Measurements from ENCODE around the gene LHFPL3. TPM values are rescaled to one million over a fixed set of nuclear protein-coding genes. Genes with fewer than 3 reads are reported as not detected.
"Not testable (repeated sequence)": the region's sequence is repeated elsewhere in the genome, so short reads cannot be mapped to it uniquely, and the experiment has no call there.

Gene LHFPL3
- polyA plus RNA-seq (2013), result 0.04 TPM

DNA sequence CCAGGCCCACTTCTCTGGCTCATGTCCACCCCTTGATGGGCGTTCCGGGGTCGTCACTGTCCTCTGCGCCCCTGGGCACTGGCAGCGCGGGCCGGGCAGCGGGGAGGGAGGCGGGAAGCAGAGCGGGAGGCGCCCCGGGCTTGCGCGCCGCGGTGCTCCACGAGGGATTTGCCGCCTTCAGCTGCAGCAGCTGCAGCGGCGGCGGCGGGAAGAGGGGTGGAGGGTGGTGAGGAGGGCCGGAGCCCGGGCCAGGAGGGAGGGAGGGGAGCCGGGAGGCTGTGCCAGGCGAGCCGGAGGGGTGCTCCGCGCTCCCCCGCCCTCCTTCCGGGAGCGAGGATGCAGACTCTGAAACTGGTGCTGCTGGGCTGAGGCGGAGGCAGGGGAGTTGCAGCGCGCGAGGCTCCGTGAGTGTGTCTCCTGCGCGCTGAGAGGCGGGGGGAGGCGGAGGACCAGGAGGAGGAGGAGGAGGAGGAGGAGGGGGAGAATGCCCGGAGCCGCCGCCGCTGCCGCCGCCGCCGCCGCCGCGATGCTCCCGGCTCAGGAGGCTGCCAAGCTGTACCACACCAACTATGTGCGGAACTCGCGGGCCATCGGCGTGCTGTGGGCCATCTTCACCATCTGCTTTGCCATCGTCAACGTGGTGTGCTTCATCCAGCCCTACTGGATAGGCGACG, at the start of gene LHFPL3:
Gene LHFPL3 (plus strand): TSS at position 308 of the 674 bp plus-strand sequence.
- Histone ChIP-seq H3K27me3 (replicated peaks in 2 of 5; ENCODE audit: control insufficient read depth in 4 of 5, insufficient read depth in 5 of 5, low read length in 4 of 5) (peaks cover 7 to 83% (median 35%) of the 10 kb centered on the region in 5 experiments), H3K27ac (ENCODE audit: insufficient read depth in 1 of 2, low read depth in 1 of 2, low read length in 2 of 2, poor library complexity in 1 of 2, severe bottlenecking in 2 of 2) (no peak within 1 kb of the TSS)
- POLR2A ChIA-PET, result no interaction called here

DNA sequence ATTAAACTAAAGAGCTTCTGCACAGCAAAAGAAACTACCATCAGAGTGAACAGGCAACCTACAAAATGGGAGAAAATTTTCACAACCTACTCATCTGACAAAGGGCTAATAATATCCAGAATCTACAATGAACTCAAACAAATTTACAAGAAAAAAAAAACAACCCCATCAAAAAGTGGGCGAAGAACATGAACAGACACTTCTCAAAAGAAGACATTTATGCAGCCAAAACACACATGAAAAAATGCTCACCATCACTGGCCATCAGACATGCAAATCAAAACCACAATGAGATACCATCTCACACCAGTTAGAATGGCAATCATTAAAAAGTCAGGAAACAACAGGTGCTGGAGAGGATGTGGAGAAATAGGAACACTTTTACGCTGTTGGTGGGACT, 46.7 kb upstream of the LHFPL3 start:
- DNase-seq; H3K27me3 ChIP-seq (replicated peaks in 2 of 5; ENCODE audit: control insufficient read depth in 4 of 5, insufficient read depth in 5 of 5, low read length in 4 of 5); POLR2A ChIA-PET; H3K9me3 ChIP-seq (ENCODE audit: control extremely low read depth in 1 of 5, control insufficient read depth in 4 of 5, insufficient read depth in 2 of 5, low read depth in 1 of 5, low read length in 4 of 5); H3K4me3 ChIP-seq (ENCODE audit: control insufficient read depth in 1 of 7, extremely low read depth in 1 of 7, insufficient read depth in 4 of 7, low read depth in 2 of 7, low read length in 6 of 7); H3K27ac ChIP-seq (ENCODE audit: insufficient read depth in 1 of 2, low read depth in 1 of 2, low read length in 2 of 2, poor library complexity in 1 of 2, severe bottlenecking in 2 of 2); CTCF ChIA-PET; H3K4me1 ChIP-seq (ENCODE audit: control extremely low read depth in 1 of 4, control insufficient read depth in 4 of 4, insufficient read depth in 4 of 4, low read length in 3 of 4); H3K36me3 ChIP-seq (ENCODE audit: control insufficient read depth in 4 of 4, insufficient read depth in 4 of 4, low read length in 3 of 4): not testable (repeated sequence)
- no CpG with 5 or more reads among the region's 2 CpGs for WGBS (ENCODE audit: insufficient coverage)

More for the DNA sequence above, at the start of gene LHFPL3:
- peak in 1 of 3 donors; percentile 17 for DNase-seq
- Histone ChIP-seq H3K4me1 (ENCODE audit: control extremely low read depth in 1 of 4, control insufficient read depth in 4 of 4, insufficient read depth in 4 of 4, low read length in 3 of 4) (peaks cover 0 to 16% (median 7%) of the 10 kb centered on the region in 4 experiments), H3K9me3 (ENCODE audit: control extremely low read depth in 1 of 5, control insufficient read depth in 4 of 5, insufficient read depth in 2 of 5, low read depth in 1 of 5, low read length in 4 of 5) (no peaks in the 10 kb centered on the region), H3K4me3 (ENCODE audit: control insufficient read depth in 1 of 7, extremely low read depth in 1 of 7, insufficient read depth in 4 of 7, low read depth in 2 of 7, low read length in 6 of 7) (peak within 1 kb of the TSS in 3 of 7 experiments; percentile 44 to 52 (median 51)), H3K36me3 (ENCODE audit: control insufficient read depth in 4 of 4, insufficient read depth in 4 of 4, low read length in 3 of 4) (no peaks in the 10 kb centered on the region)
- CTCF ChIA-PET, result no interaction called here
- 0% methylated on average over 41 of the region's 62 CpGs for WGBS (ENCODE audit: insufficient coverage)

DNA sequence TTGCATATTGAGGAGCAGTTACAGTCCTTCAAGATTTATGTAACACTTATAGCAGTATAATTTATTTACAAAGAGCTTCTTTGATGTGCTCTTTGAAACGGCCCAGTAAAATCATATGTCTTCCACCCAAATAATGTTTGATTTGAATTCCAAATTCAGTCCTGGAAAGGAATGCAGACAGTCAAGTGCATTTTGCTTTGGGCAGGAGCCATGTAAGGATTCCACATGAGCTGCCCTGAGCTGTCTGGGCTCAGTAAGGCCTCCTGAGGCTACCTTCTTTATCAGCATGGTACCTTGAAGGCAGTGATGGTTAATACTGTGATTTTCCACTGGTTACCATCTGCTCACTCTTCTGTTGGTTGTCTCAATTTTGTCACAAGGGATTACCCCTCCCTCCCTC, 41.6 kb upstream of the LHFPL3 start:
- H3K4me1 ChIP-seq (ENCODE audit: control extremely low read depth in 1 of 4, control insufficient read depth in 4 of 4, insufficient read depth in 4 of 4, low read length in 3 of 4), result no peaks in the 10 kb centered on the region
- POLR2A ChIA-PET, result no interaction called here
- DNase-seq, result no peak
- H3K27ac ChIP-seq (ENCODE audit: insufficient read depth in 1 of 2, low read depth in 1 of 2, low read length in 2 of 2, poor library complexity in 1 of 2, severe bottlenecking in 2 of 2), result no peak overlapping the region
- H3K9me3 ChIP-seq (ENCODE audit: control extremely low read depth in 1 of 5, control insufficient read depth in 4 of 5, insufficient read depth in 2 of 5, low read depth in 1 of 5, low read length in 4 of 5), result peaks cover 0 to 4% (median 0%) of the 10 kb centered on the region in 5 experiments
- WGBS (ENCODE audit: insufficient coverage), result 71% methylated on average over 1 of the region's 1 CpG
- H3K36me3 ChIP-seq (ENCODE audit: control insufficient read depth in 4 of 4, insufficient read depth in 4 of 4, low read length in 3 of 4), result no peaks in the 10 kb centered on the region
- no peaks in the 10 kb centered on the region for H3K27me3 ChIP-seq (replicated peaks in 2 of 5; ENCODE audit: control insufficient read depth in 4 of 5, insufficient read depth in 5 of 5, low read length in 4 of 5)
- no peak overlapping the region for H3K4me3 ChIP-seq (ENCODE audit: control insufficient read depth in 1 of 7, extremely low read depth in 1 of 7, insufficient read depth in 4 of 7, low read depth in 2 of 7, low read length in 6 of 7)
- CTCF ChIA-PET, result no interaction called here

DNA sequence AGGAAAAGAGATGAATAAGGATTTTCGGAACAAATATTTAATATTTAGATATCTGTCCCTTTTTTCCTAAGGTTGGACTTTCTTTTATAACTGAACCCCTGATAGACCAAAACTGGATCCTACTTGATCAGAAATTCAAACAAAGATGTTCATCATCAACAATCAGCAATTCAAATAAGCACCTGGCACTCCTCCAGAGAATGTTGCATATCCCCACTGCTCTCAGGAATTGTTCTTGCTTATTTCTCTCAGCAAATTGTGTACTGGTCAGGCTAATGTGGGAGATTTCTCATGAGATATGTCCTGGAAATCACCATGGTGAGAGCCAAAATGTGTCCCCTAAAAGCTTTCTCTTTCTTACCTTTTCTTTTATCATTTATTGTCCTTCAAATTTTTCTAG, 40.3 kb upstream of the LHFPL3 start:
- Histone ChIP-seq H3K4me3 (ENCODE audit: control insufficient read depth in 1 of 7, extremely low read depth in 1 of 7, insufficient read depth in 4 of 7, low read depth in 2 of 7, low read length in 6 of 7) (no peak overlapping the region), H3K27me3 (replicated peaks in 2 of 5; ENCODE audit: control insufficient read depth in 4 of 5, insufficient read depth in 5 of 5, low read length in 4 of 5) (no peaks in the 10 kb centered on the region), H3K9me3 (ENCODE audit: control extremely low read depth in 1 of 5, control insufficient read depth in 4 of 5, insufficient read depth in 2 of 5, low read depth in 1 of 5, low read length in 4 of 5) (peaks cover 0 to 4% (median 0%) of the 10 kb centered on the region in 5 experiments), H3K36me3 (ENCODE audit: control insufficient read depth in 4 of 4, insufficient read depth in 4 of 4, low read length in 3 of 4) (no peaks in the 10 kb centered on the region), H3K27ac (ENCODE audit: insufficient read depth in 1 of 2, low read depth in 1 of 2, low read length in 2 of 2, poor library complexity in 1 of 2, severe bottlenecking in 2 of 2) (no peak overlapping the region), H3K4me1 (ENCODE audit: control extremely low read depth in 1 of 4, control insufficient read depth in 4 of 4, insufficient read depth in 4 of 4, low read length in 3 of 4) (no peaks in the 10 kb centered on the region)
- no CpG with 5 or more reads among the region's 1 CpG for WGBS (ENCODE audit: insufficient coverage)
- POLR2A ChIA-PET, result no interaction called here
- CTCF ChIA-PET, result no interaction called here
- no peak for DNase-seq

DNA sequence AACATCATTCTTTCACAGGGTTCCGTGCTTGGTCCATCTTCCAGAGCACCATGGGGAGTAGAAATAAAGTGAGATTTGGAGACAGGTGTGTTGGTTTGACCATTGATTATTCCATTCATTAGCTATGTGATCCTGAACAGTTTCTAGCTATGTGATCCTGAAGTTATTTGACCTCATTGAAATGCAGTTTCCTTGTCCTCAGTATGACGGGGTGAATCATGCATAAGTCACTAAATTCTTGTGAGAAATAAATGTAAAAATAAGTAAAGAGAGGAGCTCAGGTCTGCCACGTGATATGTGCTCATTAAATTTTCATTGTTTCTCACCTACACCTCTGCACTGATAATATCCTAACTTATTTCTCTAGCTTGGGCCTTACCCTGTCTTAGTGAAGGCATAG, 34.1 kb upstream of the LHFPL3 start:
- no peak overlapping the region for H3K4me3 ChIP-seq (ENCODE audit: control insufficient read depth in 1 of 7, extremely low read depth in 1 of 7, insufficient read depth in 4 of 7, low read depth in 2 of 7, low read length in 6 of 7)
- H3K36me3 ChIP-seq (ENCODE audit: control insufficient read depth in 4 of 4, insufficient read depth in 4 of 4, low read length in 3 of 4), result no peaks in the 10 kb centered on the region
- POLR2A ChIA-PET, result no interaction called here
- no peak for DNase-seq
- peaks cover 0 to 2% (median 0%) of the 10 kb centered on the region in 5 experiments for H3K9me3 ChIP-seq (ENCODE audit: control extremely low read depth in 1 of 5, control insufficient read depth in 4 of 5, insufficient read depth in 2 of 5, low read depth in 1 of 5, low read length in 4 of 5)
- no peak overlapping the region for H3K27ac ChIP-seq (ENCODE audit: insufficient read depth in 1 of 2, low read depth in 1 of 2, low read length in 2 of 2, poor library complexity in 1 of 2, severe bottlenecking in 2 of 2)
- CTCF ChIA-PET, result no interaction called here
- no peaks in the 10 kb centered on the region for H3K4me1 ChIP-seq (ENCODE audit: control extremely low read depth in 1 of 4, control insufficient read depth in 4 of 4, insufficient read depth in 4 of 4, low read length in 3 of 4)
- 100% methylated on average over 2 of the region's 3 CpGs for WGBS (ENCODE audit: insufficient coverage)
- H3K27me3 ChIP-seq (replicated peaks in 2 of 5; ENCODE audit: control insufficient read depth in 4 of 5, insufficient read depth in 5 of 5, low read length in 4 of 5), result no peaks in the 10 kb centered on the region

DNA sequence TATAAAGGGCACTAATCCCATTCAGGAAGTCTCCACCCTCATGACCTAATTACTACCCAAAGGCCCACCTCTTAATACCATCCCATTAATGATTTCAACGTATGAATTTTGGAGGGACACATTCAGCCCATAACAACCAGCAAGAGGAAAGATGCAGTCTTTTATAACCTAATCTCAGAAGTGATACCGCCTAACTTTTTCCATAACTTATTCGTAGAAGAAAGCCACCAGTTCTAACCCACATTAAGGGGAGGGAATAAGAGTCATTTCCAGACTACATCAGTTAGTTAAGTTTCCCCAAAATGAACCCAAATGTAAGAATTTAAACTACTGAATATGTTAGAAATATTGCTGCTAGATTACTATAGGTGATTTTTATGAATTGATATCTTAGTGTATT, 32.1 kb upstream of the LHFPL3 start:
- H3K36me3 ChIP-seq (ENCODE audit: control insufficient read depth in 4 of 4, insufficient read depth in 4 of 4, low read length in 3 of 4), result no peaks in the 10 kb centered on the region
- H3K27ac ChIP-seq (ENCODE audit: insufficient read depth in 1 of 2, low read depth in 1 of 2, low read length in 2 of 2, poor library complexity in 1 of 2, severe bottlenecking in 2 of 2), result no peak overlapping the region
- DNase-seq, result no peak
- CTCF ChIA-PET, result no interaction called here
- WGBS (ENCODE audit: insufficient coverage), result 75% methylated on average over 2 of the region's 3 CpGs
- POLR2A ChIA-PET, result no interaction called here
- no peak overlapping the region for H3K4me3 ChIP-seq (ENCODE audit: control insufficient read depth in 1 of 7, extremely low read depth in 1 of 7, insufficient read depth in 4 of 7, low read depth in 2 of 7, low read length in 6 of 7)
- H3K9me3 ChIP-seq (ENCODE audit: control extremely low read depth in 1 of 5, control insufficient read depth in 4 of 5, insufficient read depth in 2 of 5, low read depth in 1 of 5, low read length in 4 of 5), result peaks cover 0 to 2% (median 0%) of the 10 kb centered on the region in 5 experiments
- no peaks in the 10 kb centered on the region for H3K27me3 ChIP-seq (replicated peaks in 2 of 5; ENCODE audit: control insufficient read depth in 4 of 5, insufficient read depth in 5 of 5, low read length in 4 of 5)
- H3K4me1 ChIP-seq (ENCODE audit: control extremely low read depth in 1 of 4, control insufficient read depth in 4 of 4, insufficient read depth in 4 of 4, low read length in 3 of 4), result no peaks in the 10 kb centered on the region

DNA sequence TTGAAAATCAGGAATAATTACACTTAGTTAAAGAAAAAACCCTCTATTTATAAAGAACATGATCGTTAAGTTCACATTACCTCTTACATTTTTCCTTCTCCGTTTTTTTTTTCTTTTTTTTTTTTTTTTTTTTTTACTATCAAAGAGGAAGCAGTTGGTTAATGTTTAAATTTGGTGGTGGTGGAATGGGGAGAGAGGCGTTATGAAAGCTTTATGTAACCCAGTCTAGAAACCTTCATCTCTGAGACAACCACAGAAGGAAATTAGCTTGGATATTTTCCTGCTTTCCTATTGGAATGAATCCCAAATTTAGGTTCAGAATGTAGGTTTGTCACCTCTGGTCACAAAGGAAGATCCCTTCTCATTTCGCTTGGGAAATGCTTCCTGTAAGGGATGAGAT, 31.5 kb upstream of the LHFPL3 start:
- no peak for DNase-seq
- no peaks in the 10 kb centered on the region for H3K4me1 ChIP-seq (ENCODE audit: control extremely low read depth in 1 of 4, control insufficient read depth in 4 of 4, insufficient read depth in 4 of 4, low read length in 3 of 4)
- H3K9me3 ChIP-seq (ENCODE audit: control extremely low read depth in 1 of 5, control insufficient read depth in 4 of 5, insufficient read depth in 2 of 5, low read depth in 1 of 5, low read length in 4 of 5), result peaks cover 0 to 5% (median 0%) of the 10 kb centered on the region in 5 experiments
- no peak overlapping the region for H3K4me3 ChIP-seq (ENCODE audit: control insufficient read depth in 1 of 7, extremely low read depth in 1 of 7, insufficient read depth in 4 of 7, low read depth in 2 of 7, low read length in 6 of 7)
- POLR2A ChIA-PET, result no interaction called here
- CTCF ChIA-PET, result no interaction called here
- H3K27ac ChIP-seq (ENCODE audit: insufficient read depth in 1 of 2, low read depth in 1 of 2, low read length in 2 of 2, poor library complexity in 1 of 2, severe bottlenecking in 2 of 2), result no peak overlapping the region
- no peaks in the 10 kb centered on the region for H3K27me3 ChIP-seq (replicated peaks in 2 of 5; ENCODE audit: control insufficient read depth in 4 of 5, insufficient read depth in 5 of 5, low read length in 4 of 5)
- WGBS (ENCODE audit: insufficient coverage), result 100% methylated on average over 1 of the region's 4 CpGs
- H3K36me3 ChIP-seq (ENCODE audit: control insufficient read depth in 4 of 4, insufficient read depth in 4 of 4, low read length in 3 of 4), result no peaks in the 10 kb centered on the region

Measured in common myeloid progenitor, CD34-positive (primary cell).